GM19452 (cell line): Measurements from ENCODE around the gene SART1.
A peak's percentile ranks its signal among the peaks of the same experiment; 100 is the strongest.

Source experiments
- ATAC-seq: cut with Tn5 transposase; IDR thresholded peaks from one replicate; pipeline ENCODE4 v1.9.1; 2021; ENCODE audit not compliant: unreplicated experiment

Gene SART1

GRCh38 chr11:65961267-65962140, at the start of gene SART1:
Gene SART1, plus strand, starts transcription at chr11:65961734. Its CDS starts 47 bp downstream, at chr11:65961781.
- peak; percentile 86 for ATAC-seq

GRCh38 chr11:65912845-65913244, 48.7 kb upstream of the SART1 start:
- no peak for ATAC-seq

GRCh38 chr11:65915101-65915820, 46.3 kb upstream of the SART1 start:
- no peak for ATAC-seq

GRCh38 chr11:65915821-65916251, 45.7 kb upstream of the SART1 start:
- no peak for ATAC-seq

- no peak for ATAC-seq
Observed at GRCh38 chr11:65916391-65916790, 45.1 kb upstream of the SART1 start.

GRCh38 chr11:65917077-65917433, 44.5 kb upstream of the SART1 start:
- ATAC-seq = no peak

- ATAC-seq = no peak
Observed at GRCh38 chr11:65917434-65918210, 43.9 kb upstream of the SART1 start.

- peak; percentile 41 for ATAC-seq
Observed at GRCh38 chr11:65918211-65919140, 43.1 kb upstream of the SART1 start, which contains the start of gene C11orf68. Gene C11orf68, minus strand, starts transcription at chr11:65919062. Its CDS starts 31 bp downstream, at chr11:65919031.

GRCh38 chr11:65919141-65919572, 42.4 kb upstream of the SART1 start, which contains the start of gene DRAP1:
Gene DRAP1, plus strand, starts transcription at chr11:65919426. Its CDS starts 76 bp downstream, at chr11:65919502.
- peak; percentile 79 for ATAC-seq

- ATAC-seq = peak; percentile 46
Observed at GRCh38 chr11:65919573-65920371, 41.8 kb upstream of the SART1 start.

- no peak for ATAC-seq
Observed at GRCh38 chr11:65920372-65920802, 41.1 kb upstream of the SART1 start.

GRCh38 chr11:65921033-65921555, 40.4 kb upstream of the SART1 start:
- ATAC-seq = no peak

GRCh38 chr11:65921876-65922275, 39.7 kb upstream of the SART1 start:
- ATAC-seq = no peak

- ATAC-seq = no peak
Observed at GRCh38 chr11:65922565-65922964, 39.0 kb upstream of the SART1 start.

- ATAC-seq = no peak
Observed at GRCh38 chr11:65925397-65925796, 36.1 kb upstream of the SART1 start.

- no peak for ATAC-seq
Observed at GRCh38 chr11:65927904-65928397, 33.6 kb upstream of the SART1 start.

GRCh38 chr11:65928667-65929066, 32.9 kb upstream of the SART1 start:
- ATAC-seq = no peak

- ATAC-seq = no peak
Observed at GRCh38 chr11:65931773-65932557, 29.6 kb upstream of the SART1 start.
